ENCODE data around the gene C10orf105.

DNA sequence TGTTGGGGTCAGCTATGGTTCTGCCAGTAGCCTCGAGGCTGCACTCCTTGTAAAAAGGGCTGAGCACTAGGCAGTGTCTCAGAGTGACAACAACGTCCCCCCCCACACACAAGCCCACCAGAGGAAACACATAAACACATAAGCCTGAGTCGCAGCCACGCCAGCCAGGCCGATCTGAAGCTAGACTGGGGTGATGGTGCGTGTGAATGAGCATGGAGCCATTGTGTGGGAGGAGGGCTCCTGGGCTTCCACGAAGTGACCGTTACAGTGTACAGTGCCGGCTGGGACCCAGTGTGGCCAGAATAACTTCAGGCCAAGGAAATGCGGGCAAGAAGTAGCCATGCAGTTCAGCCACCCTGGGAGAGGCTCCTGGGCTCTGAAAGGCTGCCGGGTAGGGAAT, 3.7 kb upstream of the C10orf105 start:
- TF ChIP-seq, protein P1, sequence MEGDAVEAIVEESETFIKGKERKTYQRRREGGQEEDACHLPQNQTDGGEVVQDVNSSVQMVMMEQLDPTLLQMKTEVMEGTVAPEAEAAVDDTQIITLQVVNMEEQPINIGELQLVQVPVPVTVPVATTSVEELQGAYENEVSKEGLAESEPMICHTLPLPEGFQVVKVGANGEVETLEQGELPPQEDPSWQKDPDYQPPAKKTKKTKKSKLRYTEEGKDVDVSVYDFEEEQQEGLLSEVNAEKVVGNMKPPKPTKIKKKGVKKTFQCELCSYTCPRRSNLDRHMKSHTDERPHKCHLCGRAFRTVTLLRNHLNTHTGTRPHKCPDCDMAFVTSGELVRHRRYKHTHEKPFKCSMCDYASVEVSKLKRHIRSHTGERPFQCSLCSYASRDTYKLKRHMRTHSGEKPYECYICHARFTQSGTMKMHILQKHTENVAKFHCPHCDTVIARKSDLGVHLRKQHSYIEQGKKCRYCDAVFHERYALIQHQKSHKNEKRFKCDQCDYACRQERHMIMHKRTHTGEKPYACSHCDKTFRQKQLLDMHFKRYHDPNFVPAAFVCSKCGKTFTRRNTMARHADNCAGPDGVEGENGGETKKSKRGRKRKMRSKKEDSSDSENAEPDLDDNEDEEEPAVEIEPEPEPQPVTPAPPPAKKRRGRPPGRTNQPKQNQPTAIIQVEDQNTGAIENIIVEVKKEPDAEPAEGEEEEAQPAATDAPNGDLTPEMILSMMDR (IDR thresholded peaks at IDR 0.05): no peak
- no peak for TF ChIP-seq EP300 (IDR thresholded peaks at IDR 0.05)
- no peak for TF ChIP-seq POLR2AphosphoS5 (IDR thresholded peaks at IDR 0.05)

Data from esophagus muscularis mucosa (tissue), 4 donors.